Smooth muscle cell (in vitro differentiated cells): Measurements from ENCODE around the gene TRMT6. TPM values are rescaled to one million over a fixed set of nuclear protein-coding genes. Genes with fewer than 3 reads are reported as not detected.
A peak's percentile ranks its signal among the peaks of the same experiment; 100 is the strongest.

ENCODE experiments used
- DNase-seq: peaks from one replicate; lab custom pipeline; 2025; ENCODE audit not compliant: unreplicated experiment; lab: John Stamatoyannopoulos, UW
- H2AFZ ChIP-seq: fragments of 200-600 bp; sonication (generic); 2 replicates; pipeline ENCODE4 v1.6.0; 2016; ENCODE audit warnings: antibody characterized with exemption, low read depth, mild to moderate bottlenecking
- H3F3A ChIP-seq: fragments of 200-600 bp; sonication (generic); 2 replicates; pipeline ENCODE4 v1.6.0; 2017; ENCODE audit warnings: antibody characterized with exemption, low read depth
- H3K27ac ChIP-seq: fragments of 200-600 bp; sonication (generic); 2 replicates; pipeline ENCODE4 v1.5.1; 2016; ENCODE audit warnings: low read depth, mild to moderate bottlenecking
- H3K27me3 ChIP-seq: fragments of 200-600 bp; sonication (generic); 2 replicates; pipeline ENCODE4 v1.6.1; 2016; ENCODE audit warnings: low read depth, mild to moderate bottlenecking
- H3K36me3 ChIP-seq: fragments of 200-600 bp; sonication (generic); 2 replicates; pipeline ENCODE4 v1.5.1; 2016; ENCODE audit warnings: low read depth
- H3K4me1 ChIP-seq: fragments of 200-600 bp; sonication (generic); 2 replicates; pipeline ENCODE4 v1.5.1; 2016; ENCODE audit warnings: low read depth
- H3K4me2 ChIP-seq: fragments of 200-600 bp; sonication (generic); 2 replicates; pipeline ENCODE4 v1.6.0; 2016; ENCODE audit warnings: mild to moderate bottlenecking
- H3K4me3 ChIP-seq: fragments of 200-600 bp; sonication (generic); 2 replicates; pipeline ENCODE4 v1.5.1; 2016; ENCODE audit warnings: mild to moderate bottlenecking
- H3K79me2 ChIP-seq: fragments of 200-600 bp; sonication (generic); 2 replicates; pipeline ENCODE4 v1.6.0; 2016; ENCODE audit warnings: low read depth, mild to moderate bottlenecking
- H3K9ac ChIP-seq: fragments of 200-600 bp; sonication (generic); 2 replicates; pipeline ENCODE4 v1.6.0; 2016; ENCODE audit warnings: low read depth
- H3K9me3 ChIP-seq: fragments of 200-600 bp; sonication (generic); replicated peaks from 2 replicates; pipeline ENCODE4 v1.5.1; 2016; ENCODE audit warnings: low read depth
- H4K20me1 ChIP-seq: fragments of 200-600 bp; sonication (generic); 2 replicates; pipeline ENCODE4 v1.6.0; 2016; ENCODE audit warnings: low read depth
- CTCF ChIP-seq: fragments of 200-600 bp; sonication (generic); IDR thresholded peaks from 2 replicates; pipeline ENCODE4 v1.5.1; 2017; ENCODE audit warnings: borderline replicate concordance, mild to moderate bottlenecking, antibody characterized with exemption; ENCODE audit not compliant: insufficient read depth, poor library complexity, severe bottlenecking
- WGBS: methylation state at CpG from one replicate; pipeline ENCODE4 v1.1.7; 2016; ENCODE audit warnings: low lambda C conversion rate; 5-methylcytosine and 5-hydroxymethylcytosine counted together
- polyA plus RNA-seq: library from polyadenylated mRNA; unstranded; fragments of >200 nt; fragmentation: Nextera tagmentation; extraction: Ambion mirVana; gene quantifications from 2 replicates; pipeline ENCODE4 v1.2.1, GENCODE V29; 2016
- total RNA-seq: library from RNA; depleted of rRNA; stranded (reverse); fragments of >200 nt; gene quantifications from 2 replicates; pipeline ENCODE4 v1.2.3, GENCODE V29; 2014

Gene TRMT6
- total and polyA plus RNA-seq, 2 experiments from 2014 or later = 6.0 to 6.3 TPM

- WGBS = 92% methylated on average over 5 of the region's 5 CpGs
- H3K9me3 ChIP-seq = no peaks in the 10 kb centered on the region
- H3K9ac ChIP-seq = no peak overlapping the region
- H3K4me1 ChIP-seq = peaks cover 6% of the 10 kb centered on the region
- no peak overlapping the region for H3K4me2 ChIP-seq
- H3K27me3 ChIP-seq = no peaks in the 10 kb centered on the region
- no peaks in the 10 kb centered on the region for H4K20me1 ChIP-seq
- no peaks in the 10 kb centered on the region for H3K36me3 ChIP-seq
- no peaks in the 10 kb centered on the region for H3F3A ChIP-seq
- DNase-seq = no peak
- H3K79me2 ChIP-seq = no peaks in the 10 kb centered on the region
- H2AFZ ChIP-seq = no peak overlapping the region
- TF ChIP-seq CTCF = no peak
- no peak overlapping the region for H3K4me3 ChIP-seq
- no peak overlapping the region for H3K27ac ChIP-seq
Observed at GRCh38 chr20:5923493-5923892, 26.8 kb downstream of the TRMT6 start.

GRCh38 chr20:5920581-5920980 is 29.8 kb downstream of the TRMT6 start:
- H3K36me3 ChIP-seq = no peaks in the 10 kb centered on the region
- no peak overlapping the region for H2AFZ ChIP-seq
- H3K9ac ChIP-seq = no peak overlapping the region
- peaks cover 6% of the 10 kb centered on the region for H3K4me1 ChIP-seq
- no peaks in the 10 kb centered on the region for H3K79me2 ChIP-seq
- no peak overlapping the region for H3K4me2 ChIP-seq
- no peak for DNase-seq
- H3K4me3 ChIP-seq = no peak overlapping the region
- no peak overlapping the region for H3K27ac ChIP-seq
- no peaks in the 10 kb centered on the region for H3K27me3 ChIP-seq
- no peaks in the 10 kb centered on the region for H3F3A ChIP-seq
- H4K20me1 ChIP-seq = no peaks in the 10 kb centered on the region
- 67% methylated on average over 1 of the region's 1 CpG for WGBS
- no peak for TF ChIP-seq CTCF
- H3K9me3 ChIP-seq = no peaks in the 10 kb centered on the region

- Histone ChIP-seq H3K36me3 (no peaks in the 10 kb centered on the region), H3K79me2 (no peaks in the 10 kb centered on the region), H4K20me1 (no peaks in the 10 kb centered on the region), H3K4me2 (peak overlapping the region; percentile 63), H3K9ac (no peak overlapping the region), H3F3A (no peaks in the 10 kb centered on the region), H3K9me3 (no peaks in the 10 kb centered on the region), H3K4me1 (peaks cover 6% of the 10 kb centered on the region), H2AFZ (no peak overlapping the region), H3K27me3 (no peaks in the 10 kb centered on the region), H3K4me3 (no peak overlapping the region), H3K27ac (peak overlapping the region; percentile 85)
- DNase-seq = no peak
- WGBS = 71% methylated on average over 8 of the region's 8 CpGs
- TF ChIP-seq CTCF = no peak
Observed at GRCh38 chr20:5919626-5920544, 30.4 kb downstream of the TRMT6 start.
